KBM-7 (cell line): ENCODE measurements around the gene B9D2.

Experiments used
- DNase-seq: peaks from one replicate; pipeline ENCODE4 v3.0.0-alpha.2; 2015
- in situ Hi-C: fragments of 300-500 bp; cut with MboI; formaldehyde crosslinking; loops from 2 replicates; pipeline ENCODE4 v1.14.3; 2020; ENCODE audit warnings: low sequenced_read_pairs, low pct_unique_long_range_greater_than_20kb, mixed read lengths

The B9D2 gene

DNA sequence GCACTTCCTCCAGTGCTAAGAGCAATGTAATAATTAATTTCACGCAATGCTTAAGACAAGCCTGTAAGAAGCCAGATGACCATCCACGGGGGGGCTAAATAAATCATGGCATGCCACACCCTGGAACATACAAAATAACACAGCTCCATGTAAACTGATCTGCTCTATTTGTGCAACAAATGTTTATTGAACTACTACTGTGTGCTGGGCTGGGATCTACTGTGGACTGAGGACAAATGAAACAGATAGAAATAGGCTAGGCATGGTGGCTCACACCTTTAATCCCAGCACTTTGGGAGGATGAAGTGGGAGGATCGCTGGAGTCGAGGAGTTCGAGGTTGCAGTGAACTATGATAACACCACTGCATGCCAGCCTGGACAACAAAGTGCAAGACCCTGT is 31.5 kb downstream of the B9D2 start:
- no peak for DNase-seq
- in situ Hi-C loops: no loop called here

DNA sequence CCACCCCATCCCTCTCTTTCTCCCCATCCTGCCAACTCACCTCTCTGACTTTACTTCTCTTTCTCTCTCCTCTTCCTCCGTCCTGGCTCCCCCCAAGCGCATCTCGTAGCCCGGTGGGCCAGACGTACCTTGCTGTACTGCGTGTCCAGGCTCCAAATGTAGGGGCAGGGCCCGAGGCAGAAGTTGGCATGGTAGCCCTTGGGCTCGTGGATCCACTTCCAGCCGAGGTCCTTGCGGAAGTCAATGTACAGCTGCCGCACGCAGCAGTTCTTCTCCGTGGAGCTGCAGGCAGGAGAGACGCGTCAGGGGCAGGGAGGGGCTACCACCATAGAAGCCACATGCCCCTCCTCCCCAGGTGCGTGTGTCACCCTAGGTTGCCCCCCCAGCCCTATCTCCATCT is 31.9 kb downstream of the B9D2 start:
- in situ Hi-C loops: no loop called here

DNA sequence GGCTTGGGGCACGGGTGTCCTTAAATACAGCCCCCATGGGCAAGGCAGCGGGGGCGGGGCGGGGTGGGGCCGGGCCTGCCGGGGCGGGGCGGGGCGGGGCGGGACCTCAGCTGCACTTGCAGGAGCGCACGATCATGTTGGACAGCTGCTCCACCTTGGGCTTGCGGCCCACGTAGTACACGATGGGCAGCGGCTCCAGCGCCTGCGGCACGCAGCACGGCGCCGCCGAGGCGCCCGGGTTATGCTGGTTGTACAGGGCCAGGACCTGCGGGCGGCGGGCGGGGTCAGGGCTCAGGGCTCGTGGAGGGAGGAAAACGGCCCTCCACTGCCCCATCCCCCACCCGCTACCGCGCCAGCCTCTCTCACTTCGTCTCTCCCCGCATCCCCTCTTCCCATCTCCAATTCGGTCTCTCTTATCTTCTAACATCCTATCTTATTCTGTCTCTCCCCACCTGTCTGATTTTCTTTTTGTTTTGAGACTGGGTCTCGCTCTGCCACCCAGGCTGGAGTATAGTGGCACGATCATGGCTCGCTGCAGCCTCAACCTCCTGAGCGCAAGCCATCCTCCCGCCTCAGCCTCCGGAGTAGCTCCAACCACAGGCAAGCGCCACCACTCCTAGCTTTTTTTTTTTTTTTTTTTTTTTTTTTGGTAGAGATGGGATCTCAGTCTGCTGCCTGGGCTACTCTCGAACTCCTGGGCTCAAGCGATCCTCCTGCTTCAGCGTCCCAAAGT is 32.8 kb downstream of the B9D2 start:
- DNase-seq: no peak

More for the DNA sequence above, 31.9 kb downstream of the B9D2 start:
- DNase-seq: no peak

DNA sequence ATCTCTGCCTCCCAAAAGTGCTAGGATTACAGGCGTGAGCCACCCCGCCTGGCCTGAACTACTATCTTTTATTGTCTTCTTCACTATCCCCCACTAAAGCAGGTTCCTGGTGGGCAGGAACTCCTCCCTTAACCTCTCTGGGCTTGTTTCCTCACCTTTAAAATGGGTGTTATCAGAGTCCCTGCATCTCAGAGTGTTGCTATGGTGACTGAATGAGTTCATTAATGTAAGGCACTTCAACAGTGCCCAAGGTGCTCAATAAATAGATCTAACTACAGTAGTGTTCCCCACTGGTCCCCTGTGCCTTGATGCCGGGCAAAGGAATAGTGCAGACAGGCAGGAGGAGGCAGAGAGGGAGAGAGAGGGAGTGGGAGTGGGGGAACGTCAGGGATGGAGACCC is 33.5 kb downstream of the B9D2 start:
- in situ Hi-C loops: no loop called here
- DNase-seq: no peak

More for the DNA sequence above, 32.8 kb downstream of the B9D2 start:
- in situ Hi-C loops: no loop called here

DNA sequence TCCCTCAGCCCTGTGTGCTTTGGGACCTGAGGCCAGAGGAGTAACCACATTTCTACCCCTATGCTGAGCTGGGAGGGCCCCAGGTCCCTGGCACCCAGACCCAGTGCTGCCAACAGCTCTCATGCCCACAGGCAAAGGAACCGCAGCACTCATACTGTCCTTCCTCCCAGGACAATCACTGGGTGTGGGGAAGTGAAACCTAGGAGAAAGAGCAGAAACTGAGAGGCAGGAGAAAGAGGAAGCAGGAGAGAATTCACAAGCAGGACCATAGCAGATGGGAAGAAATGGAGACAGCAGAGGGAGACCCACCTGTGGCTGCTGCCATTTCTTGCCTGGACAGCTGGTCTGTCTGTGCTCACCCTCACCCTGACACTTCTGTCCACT is 35.1 kb downstream of the B9D2 start:
- DNase-seq: peak; percentile 81
- in situ Hi-C loops: no loop called here

DNA sequence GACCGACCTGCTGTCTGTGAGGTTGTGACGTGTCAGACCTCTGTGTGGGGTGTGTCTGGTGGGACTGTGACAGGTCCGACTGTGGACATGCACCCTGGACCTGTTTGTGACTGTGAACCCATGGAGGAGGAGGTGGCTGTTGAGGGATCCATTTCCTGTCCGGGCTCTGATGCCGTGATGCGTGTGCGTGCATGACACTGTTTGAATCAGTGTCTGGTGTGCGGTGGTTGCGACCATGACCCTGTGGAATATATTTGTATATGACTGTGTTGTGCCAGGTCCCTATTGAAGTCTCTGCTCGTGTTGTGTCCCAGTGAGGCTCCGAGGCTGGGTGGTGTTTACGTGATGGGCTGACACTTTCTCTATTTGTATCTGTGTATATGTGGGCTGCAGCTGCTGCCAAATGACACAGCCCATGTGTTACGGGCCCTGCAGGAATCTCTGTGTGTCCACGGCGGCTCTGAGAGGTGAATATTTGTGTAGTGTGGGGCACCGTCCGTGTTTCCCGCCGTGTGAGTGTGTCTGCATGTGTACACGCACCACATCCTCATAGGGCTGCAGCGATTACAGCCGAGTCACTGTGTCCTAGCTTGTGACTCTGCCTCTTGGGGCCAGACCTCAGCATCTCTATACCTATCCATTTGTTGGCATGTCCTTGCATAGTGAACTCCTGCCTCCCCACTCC is 35.6 kb downstream of the B9D2 start:
- in situ Hi-C loops: no loop called here

DNA sequence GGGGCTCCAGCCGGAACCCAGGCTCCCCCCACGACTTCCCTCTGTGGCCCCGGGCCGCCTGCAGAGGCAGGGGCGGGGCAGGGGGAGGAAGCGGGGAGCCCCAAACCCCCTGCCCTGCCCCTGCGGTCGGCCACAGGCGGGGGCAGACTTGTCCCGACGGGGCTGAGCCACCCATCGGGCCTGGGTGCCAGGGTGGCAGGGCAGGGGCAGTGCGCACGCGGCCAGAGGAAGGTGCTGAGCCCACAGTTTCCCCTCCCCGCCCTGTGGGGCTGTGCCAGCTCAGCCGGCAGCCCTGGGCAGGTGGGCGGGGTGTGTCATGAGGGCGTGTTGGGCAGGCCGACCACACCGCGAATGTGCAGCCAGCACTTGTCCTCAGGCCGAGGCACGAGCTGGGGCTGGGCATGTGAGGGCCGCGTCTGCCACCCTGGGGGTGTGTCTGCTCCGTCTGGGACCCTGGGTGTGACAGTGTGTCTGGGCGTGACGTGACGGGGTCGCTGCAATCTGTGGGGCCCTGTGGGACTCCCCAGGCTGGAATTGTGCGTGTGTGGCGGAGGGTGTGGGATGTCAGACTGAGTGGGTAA is 36.3 kb downstream of the B9D2 start:
- in situ Hi-C loops: no loop called here
- peak; percentile 87 for DNase-seq

More for the DNA sequence above, 35.6 kb downstream of the B9D2 start:
- no peak for DNase-seq

DNA sequence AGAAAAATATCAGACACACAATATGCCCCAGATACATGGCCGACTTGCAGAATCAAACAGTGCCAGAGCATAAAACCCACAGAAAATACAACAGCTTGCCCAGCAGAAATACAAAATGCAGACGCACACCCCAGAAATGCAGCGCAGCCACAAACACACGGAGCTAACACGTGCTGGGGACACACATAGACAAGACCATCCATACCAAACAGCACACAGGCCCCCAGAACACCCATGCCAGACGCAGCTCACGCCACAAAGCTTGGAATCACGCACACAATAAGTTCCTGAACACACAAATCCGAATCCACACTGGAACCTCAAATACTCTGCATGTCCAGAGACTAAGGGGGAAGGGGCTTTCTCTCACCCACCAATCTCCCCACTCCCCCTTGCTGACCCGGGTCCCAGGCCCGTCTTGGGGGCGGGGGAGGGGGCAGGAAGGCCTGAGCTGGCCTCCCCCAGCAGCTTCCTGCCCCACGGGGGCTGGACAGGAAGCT is 36.8 kb downstream of the B9D2 start:
- in situ Hi-C loops: no loop called here
- DNase-seq: no peak

DNA sequence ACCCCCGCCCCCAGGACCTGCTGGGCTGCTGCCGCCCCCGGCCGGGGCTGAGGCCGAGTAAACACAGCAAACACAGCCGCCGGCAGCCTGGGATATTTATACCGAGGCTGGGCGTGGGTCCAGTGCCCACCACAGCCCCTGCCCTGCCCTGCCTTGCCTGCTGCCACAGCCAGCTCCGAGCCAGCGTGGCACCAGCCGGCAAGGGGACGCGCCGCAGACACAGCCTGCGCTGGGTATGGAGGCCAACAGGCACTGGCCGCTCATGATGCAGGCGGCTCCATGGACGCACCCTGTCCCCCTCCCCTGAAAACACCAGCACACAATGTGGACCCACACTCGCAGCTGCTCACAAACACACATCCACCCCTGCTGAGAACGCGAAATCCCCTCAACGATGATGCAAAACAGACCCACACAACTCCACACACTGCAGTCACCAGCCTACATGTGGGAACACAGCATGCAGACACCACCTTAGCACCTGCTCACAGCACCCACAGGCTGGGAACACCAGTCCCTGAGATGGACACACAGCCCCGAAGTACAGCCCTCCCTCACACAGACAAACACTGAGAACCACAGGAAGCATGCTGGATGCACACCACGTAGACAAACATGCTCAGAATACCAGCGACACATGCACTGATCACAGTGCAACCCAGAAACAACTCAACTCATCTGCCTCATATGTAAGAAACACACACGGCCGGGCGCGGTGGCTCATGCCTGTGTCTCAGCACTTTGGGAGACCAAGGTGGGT is 37.8 kb downstream of the B9D2 start:
- in situ Hi-C loops: no loop called here
- DNase-seq: no peak

DNA sequence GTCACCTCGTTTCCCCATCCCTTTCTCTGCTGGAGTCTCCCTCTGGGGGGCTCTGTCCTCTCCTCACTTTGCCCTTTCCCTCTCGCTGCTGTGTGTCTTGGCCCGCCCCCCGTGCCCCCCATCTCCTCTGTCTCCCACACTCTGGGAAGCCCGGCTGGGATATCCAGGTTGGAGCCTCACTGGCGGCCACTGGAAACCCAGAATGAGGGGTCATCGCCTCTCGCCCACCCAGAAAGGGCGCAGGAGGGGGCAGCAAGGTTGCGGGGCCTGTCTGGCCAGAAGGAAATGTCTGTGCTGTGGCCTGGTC is 38.4 kb downstream of the B9D2 start:
- in situ Hi-C loops: no loop called here
- DNase-seq: no peak

DNA sequence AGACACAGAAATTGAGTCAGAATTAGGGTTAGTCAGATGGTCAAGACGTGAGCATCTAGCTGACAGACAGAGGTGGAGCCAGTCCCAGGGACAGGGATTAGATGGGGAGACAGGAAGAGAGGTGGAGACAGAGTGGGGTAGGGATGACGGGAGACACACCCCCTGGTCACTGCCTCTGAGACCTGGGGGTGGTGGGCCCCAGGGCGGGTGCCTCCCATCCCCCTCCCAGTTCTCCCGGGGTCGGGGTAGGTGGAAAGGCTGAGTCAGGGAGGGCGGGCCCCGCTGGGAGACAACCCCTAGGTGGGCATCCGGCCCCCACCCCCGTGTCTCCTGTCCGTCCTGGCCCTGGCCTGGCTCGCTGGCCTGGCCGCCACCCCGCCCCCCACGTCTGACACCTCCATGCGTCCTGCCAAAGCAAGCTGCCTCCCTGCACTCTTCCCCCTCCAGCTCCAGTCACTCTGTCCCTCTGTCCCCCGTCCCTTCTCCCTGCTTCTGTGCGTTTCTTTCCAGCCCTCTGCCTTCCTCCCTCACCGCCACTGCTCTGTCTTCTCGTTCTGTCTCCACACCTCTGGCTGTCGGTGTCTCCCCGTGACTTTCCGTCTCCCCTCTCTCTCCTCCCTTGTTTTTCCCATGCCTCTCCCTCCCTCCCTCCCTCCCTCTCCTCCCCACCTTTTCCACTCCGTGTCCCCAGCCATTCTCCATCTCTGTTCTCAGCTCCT is 38.9 kb downstream of the B9D2 start:
- no peak for DNase-seq
- in situ Hi-C loops: no loop called here

DNA sequence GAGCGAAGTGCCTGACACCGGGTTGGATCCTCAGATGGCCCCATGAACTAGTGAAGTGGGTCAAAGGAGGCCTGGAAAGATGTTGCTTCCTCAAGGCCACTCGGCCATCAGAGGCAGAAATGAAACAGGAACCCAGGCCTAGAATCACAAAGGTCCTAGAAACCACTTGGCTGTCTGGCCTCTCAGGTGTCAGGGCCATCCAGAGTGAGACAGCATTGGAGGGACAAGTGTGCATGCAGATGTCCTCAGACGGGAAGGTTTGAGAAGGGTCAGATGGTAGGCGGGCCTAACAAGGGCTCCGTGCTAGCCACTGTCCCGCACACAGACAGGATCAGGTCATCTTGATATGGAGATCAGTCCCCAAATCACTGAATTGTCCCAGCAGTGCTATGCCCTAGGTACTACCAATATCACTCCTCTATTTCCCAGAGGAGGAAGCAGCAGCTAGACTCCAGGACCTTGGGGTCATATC is 39.7 kb downstream of the B9D2 start:
- no peak for DNase-seq
- in situ Hi-C loops: no loop called here

DNA sequence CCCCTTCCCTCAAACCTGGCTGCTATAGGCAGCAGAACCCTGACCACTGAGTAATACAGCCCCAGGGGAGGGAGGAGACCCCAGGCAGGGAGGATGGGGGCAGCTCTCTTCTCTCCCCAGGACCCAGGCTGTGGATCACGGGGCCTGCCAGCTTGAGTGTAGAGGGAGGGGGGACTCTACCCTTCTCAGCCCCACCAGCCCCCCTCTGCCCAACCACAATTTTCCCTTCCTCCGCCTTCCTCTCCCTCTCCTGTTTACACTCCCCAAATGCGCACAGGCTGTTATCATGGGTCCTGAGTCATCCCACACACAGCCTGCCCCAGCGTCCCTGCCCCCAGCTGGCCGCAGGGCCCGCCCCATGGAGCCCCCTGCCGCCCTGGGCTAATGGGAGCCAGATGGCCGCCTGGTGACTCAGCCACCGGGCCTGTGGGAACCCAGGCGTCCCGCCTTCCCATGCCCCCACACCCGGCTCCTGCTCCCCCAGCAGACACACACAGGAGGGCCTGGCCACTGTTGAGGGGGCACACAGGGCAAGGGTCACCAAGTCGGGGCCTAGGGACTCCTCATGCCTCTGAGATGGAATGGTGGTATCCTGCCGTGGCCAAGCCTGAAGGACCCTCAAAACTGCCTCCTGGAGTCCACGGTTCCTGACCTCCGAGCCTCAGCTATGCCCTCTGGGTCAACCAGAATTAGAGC is 40.4 kb downstream of the B9D2 start:
- DNase-seq: peak; percentile 93
- in situ Hi-C loops: no loop called here

DNA sequence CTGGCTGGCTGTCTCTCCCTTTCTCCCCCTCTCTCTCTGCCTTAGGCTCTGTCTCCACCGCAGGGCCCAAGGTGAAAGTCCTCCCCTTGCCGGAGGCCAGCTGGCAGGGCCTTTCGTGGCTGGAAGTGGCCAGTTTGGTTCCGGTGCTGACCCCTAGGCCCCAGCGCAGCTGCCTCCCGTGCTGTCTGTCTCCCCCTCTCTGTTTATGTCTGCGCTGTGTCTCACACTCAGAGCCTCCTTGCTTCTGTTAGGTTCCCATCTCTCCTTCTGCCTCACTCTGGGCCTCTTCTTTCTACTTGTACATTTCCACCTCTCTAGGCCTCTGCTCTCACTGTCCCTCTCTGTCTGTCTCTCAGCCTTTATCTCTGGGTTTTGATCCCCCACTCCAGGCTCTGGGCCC is 40.9 kb downstream of the B9D2 start:
- in situ Hi-C loops: no loop called here
- DNase-seq: no peak

DNA sequence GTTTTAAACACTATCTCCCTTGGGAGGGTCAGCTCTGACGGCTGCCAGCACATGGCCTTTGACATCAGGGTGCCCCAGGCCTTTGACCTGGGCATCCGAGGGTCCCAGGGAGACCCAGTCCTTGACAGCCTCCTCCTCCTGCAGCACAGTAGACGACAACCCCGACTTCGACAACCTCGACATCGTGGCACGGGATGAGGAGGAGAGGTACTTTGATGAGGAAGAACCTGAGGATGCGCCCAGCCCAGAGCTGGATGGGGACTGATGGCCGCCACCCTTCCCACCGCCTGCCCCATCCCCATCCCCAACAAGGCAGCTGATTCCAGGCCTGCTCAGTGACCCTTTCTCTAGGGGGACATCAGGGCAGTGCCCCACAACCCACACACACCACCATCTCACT is 41.5 kb downstream of the B9D2 start:
- in situ Hi-C loops: no loop called here
- no peak for DNase-seq

DNA sequence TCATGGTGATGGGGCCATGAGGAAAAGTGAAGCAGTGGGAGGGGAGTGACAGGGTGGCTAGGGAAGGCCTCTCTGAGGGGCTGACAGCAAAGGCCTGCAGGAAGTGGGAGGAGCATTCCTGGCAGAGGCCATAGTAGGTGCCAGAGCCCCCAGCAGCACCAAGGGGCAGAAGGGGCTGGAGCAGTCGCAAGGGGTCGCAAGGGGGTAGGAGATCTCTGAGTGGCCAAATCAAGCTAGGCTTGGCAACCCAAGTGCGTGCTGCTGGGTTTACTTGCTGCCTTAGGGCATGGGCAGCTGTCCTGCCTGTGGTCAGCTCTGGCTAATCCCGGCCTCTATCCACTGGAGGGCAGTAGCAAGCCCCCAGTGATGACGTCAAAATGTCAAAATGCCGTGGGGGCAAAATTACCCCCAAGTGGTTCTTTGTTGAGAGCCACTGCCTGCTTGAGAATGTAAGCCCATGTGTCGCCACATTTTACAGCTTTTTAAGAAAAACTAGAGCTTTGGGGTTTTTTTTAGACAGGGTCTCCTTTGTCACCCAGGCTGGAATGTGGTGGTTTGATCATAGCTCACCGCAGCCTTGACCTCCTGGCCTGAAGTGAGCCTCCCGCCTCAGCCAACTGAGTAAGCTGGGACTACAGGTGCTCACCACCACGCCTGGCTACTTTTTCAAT is 42.2 kb downstream of the B9D2 start:
- DNase-seq: peak; percentile 44
- in situ Hi-C loops: no loop called here

DNA sequence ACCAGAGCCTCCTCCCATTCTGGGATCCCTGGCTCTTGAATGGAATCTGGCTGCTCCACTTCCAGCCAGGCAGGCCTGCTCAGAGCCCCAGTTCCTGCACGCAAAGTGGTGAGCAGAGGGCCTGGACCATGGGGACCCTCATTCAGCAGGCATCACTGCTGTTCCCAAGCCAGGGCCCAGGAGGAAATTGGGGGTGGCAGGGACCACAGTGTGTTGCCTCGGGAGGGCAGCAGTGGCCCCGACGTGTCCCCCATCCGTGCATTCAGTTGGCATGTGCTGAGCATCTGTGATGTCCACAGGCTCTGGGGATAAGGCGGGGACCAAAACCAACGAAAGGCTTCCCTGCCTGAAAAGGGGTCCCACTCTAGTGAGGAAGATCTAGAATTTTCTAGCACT is 42.7 kb downstream of the B9D2 start:
- in situ Hi-C loops: no loop called here
- DNase-seq: no peak

DNA sequence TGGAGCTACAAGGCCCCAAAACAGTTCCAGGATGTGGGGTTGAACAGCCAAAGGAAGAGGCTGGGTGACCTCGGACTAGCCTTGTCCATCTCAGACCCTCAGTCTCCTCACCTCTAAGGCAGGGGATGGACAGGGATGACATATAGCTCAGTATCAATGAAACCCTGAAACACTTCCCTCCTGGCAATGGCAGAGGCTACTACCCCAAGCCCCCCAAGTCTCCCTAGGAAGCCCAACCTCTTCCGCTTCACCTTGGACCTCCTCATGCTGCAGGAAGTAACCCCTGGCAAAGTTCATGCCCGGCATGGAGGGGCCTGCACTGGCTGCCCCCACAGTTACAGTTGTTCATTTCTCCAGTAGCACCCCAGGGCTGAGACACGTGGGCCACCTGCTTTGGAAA is 43.4 kb downstream of the B9D2 start:
- in situ Hi-C loops: no loop called here
- DNase-seq: no peak
